Effector memory CD8-positive, alpha-beta T cell (primary cell): ENCODE results near the gene CAMSAP2.
"Not testable (repeated sequence)": the region's sequence is repeated elsewhere in the genome, so short reads cannot be mapped to it uniquely, and the experiment has no call there.

Source experiments
- ATAC-seq: fragments of 150-1000 bp; cut with Tn5 transposase; replicated peaks from 2 replicates; pipeline ENCODE4 v1.10.0; 2021; ENCODE audit warnings: mild to moderate bottlenecking, moderate library complexity
- DNase-seq, 3 experiments: peaks; one replicate each; pipeline ENCODE4 v3.0.0; 2021
- H3K27ac Mint-ChIP-seq, 2 donors: one replicate each; pipeline ENCODE4 v1.8.0; 2022; ENCODE audit warnings: mild to moderate bottlenecking in 2 of 2, mixed read lengths in 2 of 2, moderate library complexity in 2 of 2
- H3K27me3 Mint-ChIP-seq, 2 donors: one replicate each; pipeline ENCODE4 v1.8.0; 2022; ENCODE audit warnings: mixed read lengths in 2 of 2
- H3K36me3 Mint-ChIP-seq: one replicate; pipeline ENCODE4 v1.8.0; 2022; ENCODE audit warnings: mild to moderate bottlenecking, moderate library complexity, mixed read lengths; ENCODE audit not compliant: insufficient read depth
- H3K4me1 Mint-ChIP-seq, 2 donors: one replicate each; pipeline ENCODE4 v1.8.0; 2022; ENCODE audit warnings: low read depth in 2 of 2, mixed read lengths in 2 of 2
- H3K4me3 Mint-ChIP-seq, 2 donors: one replicate each; pipeline ENCODE4 v1.8.0; 2022; ENCODE audit warnings: mild to moderate bottlenecking in 2 of 2, mixed read lengths in 2 of 2, moderate library complexity in 2 of 2
- H3K9me3 Mint-ChIP-seq, 2 donors: one replicate each; pipeline ENCODE4 v1.8.0; 2022; ENCODE audit warnings: mixed read lengths in 2 of 2

CAMSAP2 gene

GRCh38 chr1:200811704-200812103 is 73.0 kb downstream of the CAMSAP2 start:
- no peaks in the 10 kb centered on the region for H3K4me1 Mint-ChIP-seq
- no peak for DNase-seq
- H3K36me3 Mint-ChIP-seq, result no peaks in the 10 kb centered on the region
- no peaks in the 10 kb centered on the region for H3K9me3 Mint-ChIP-seq
- peaks cover 0 to 44% of the 10 kb centered on the region in 2 donors for H3K27me3 Mint-ChIP-seq
- H3K27ac Mint-ChIP-seq, result no peak overlapping the region
- H3K4me3 Mint-ChIP-seq, result no peak overlapping the region
- ATAC-seq, result no peak

- DNase-seq, H3K4me3 Mint-ChIP-seq, H3K9me3 Mint-ChIP-seq, ATAC-seq, H3K27ac Mint-ChIP-seq, H3K36me3 Mint-ChIP-seq, H3K4me1 Mint-ChIP-seq: not testable (repeated sequence)
- H3K27me3 Mint-ChIP-seq, result peaks cover 0 to 13% of the 10 kb centered on the region in 2 donors
Measured at GRCh38 chr1:200816624-200817224, 78.0 kb downstream of the CAMSAP2 start.

- Mint-ChIP-seq H3K27me3 (no peaks in the 10 kb centered on the region), H3K9me3 (no peaks in the 10 kb centered on the region), H3K36me3 (no peaks in the 10 kb centered on the region), H3K27ac (no peak overlapping the region), H3K4me1 (no peaks in the 10 kb centered on the region), H3K4me3 (no peak overlapping the region)
- ATAC-seq (no peak), DNase-seq (no peak)
Measured at GRCh38 chr1:200818248-200818647, 79.6 kb downstream of the CAMSAP2 start.

GRCh38 chr1:200819726-200820125 is 81.0 kb downstream of the CAMSAP2 start:
- ATAC-seq (no peak), DNase-seq (no peak)
- Mint-ChIP-seq H3K36me3 (no peaks in the 10 kb centered on the region), H3K27ac (no peak overlapping the region), H3K27me3 (peaks cover 5 to 6% of the 10 kb centered on the region in 2 donors), H3K4me3 (no peak overlapping the region), H3K9me3 (no peaks in the 10 kb centered on the region), H3K4me1 (no peaks in the 10 kb centered on the region)

GRCh38 chr1:200831091-200831490 is 92.4 kb downstream of the CAMSAP2 start:
- H3K36me3 Mint-ChIP-seq, result no peaks in the 10 kb centered on the region
- peaks cover 0 to 6% of the 10 kb centered on the region in 2 donors for H3K27me3 Mint-ChIP-seq
- ATAC-seq (no peak), DNase-seq (no peak)
- H3K4me1 Mint-ChIP-seq, result no peaks in the 10 kb centered on the region
- H3K9me3 Mint-ChIP-seq, result no peaks in the 10 kb centered on the region
- no peak overlapping the region for H3K27ac Mint-ChIP-seq
- no peak overlapping the region for H3K4me3 Mint-ChIP-seq

GRCh38 chr1:200834383-200834782 is 95.7 kb downstream of the CAMSAP2 start:
- Mint-ChIP-seq H3K27me3 (no peaks in the 10 kb centered on the region), H3K36me3 (no peaks in the 10 kb centered on the region)

GRCh38 chr1:200836213-200836612 is 97.5 kb downstream of the CAMSAP2 start:
- DNase-seq, result no peak
- Mint-ChIP-seq H3K36me3 (no peaks in the 10 kb centered on the region), H3K9me3 (no peaks in the 10 kb centered on the region)

More at GRCh38 chr1:200834383-200834782, 95.7 kb downstream of the CAMSAP2 start:
- Mint-ChIP-seq H3K4me3 (no peak overlapping the region), H3K4me1 (no peaks in the 10 kb centered on the region), H3K9me3 (no peaks in the 10 kb centered on the region), H3K27ac (no peak overlapping the region)
- DNase-seq (no peak), ATAC-seq (no peak)

GRCh38 chr1:200837931-200838571 is 99.4 kb downstream of the CAMSAP2 start:
- ATAC-seq (no peak), DNase-seq (no peak)
- Mint-ChIP-seq H3K36me3 (no peaks in the 10 kb centered on the region), H3K9me3 (no peaks in the 10 kb centered on the region), H3K4me3 (no peak overlapping the region), H3K27ac (no peak overlapping the region), H3K4me1 (no peaks in the 10 kb centered on the region), H3K27me3 (no peaks in the 10 kb centered on the region)

More at GRCh38 chr1:200836213-200836612, 97.5 kb downstream of the CAMSAP2 start:
- Mint-ChIP-seq H3K4me1 (no peaks in the 10 kb centered on the region), H3K27ac (no peak overlapping the region), H3K4me3 (no peak overlapping the region), H3K27me3 (no peaks in the 10 kb centered on the region)
- ATAC-seq, result no peak

- H3K27ac Mint-ChIP-seq, result no peak overlapping the region
- no peak for ATAC-seq
- no peak for DNase-seq
- H3K4me3 Mint-ChIP-seq, result no peak overlapping the region
- H3K27me3 Mint-ChIP-seq, result no peaks in the 10 kb centered on the region
- H3K36me3 Mint-ChIP-seq, result no peaks in the 10 kb centered on the region
- H3K4me1 Mint-ChIP-seq, result no peaks in the 10 kb centered on the region
- no peaks in the 10 kb centered on the region for H3K9me3 Mint-ChIP-seq
Measured at GRCh38 chr1:200838676-200839445, 100.2 kb downstream of the CAMSAP2 start.

GRCh38 chr1:200845360-200845759 is 106.7 kb downstream of the CAMSAP2 start:
- ATAC-seq (no peak), DNase-seq (no peak)
- Mint-ChIP-seq H3K4me3 (no peak overlapping the region), H3K27me3 (no peaks in the 10 kb centered on the region), H3K27ac (no peak overlapping the region), H3K4me1 (peaks cover 3 to 4% of the 10 kb centered on the region in 2 donors), H3K36me3 (no peaks in the 10 kb centered on the region), H3K9me3 (no peaks in the 10 kb centered on the region)

- Mint-ChIP-seq H3K27ac (no peak overlapping the region), H3K4me1 (peaks cover 3 to 4% of the 10 kb centered on the region in 2 donors), H3K9me3 (no peaks in the 10 kb centered on the region), H3K27me3 (no peaks in the 10 kb centered on the region), H3K4me3 (no peak overlapping the region), H3K36me3 (no peaks in the 10 kb centered on the region)
- DNase-seq (no peak), ATAC-seq (no peak)
Measured at GRCh38 chr1:200846398-200846797, 107.7 kb downstream of the CAMSAP2 start.

- H3K36me3 Mint-ChIP-seq, result no peaks in the 10 kb centered on the region
- ATAC-seq (no peak), DNase-seq (no peak)
- no peak overlapping the region for H3K4me3 Mint-ChIP-seq
- H3K27ac Mint-ChIP-seq, result no peak overlapping the region
- H3K27me3 Mint-ChIP-seq, result peaks cover 0 to 5% of the 10 kb centered on the region in 2 donors
- peaks cover 3 to 4% of the 10 kb centered on the region in 2 donors for H3K4me1 Mint-ChIP-seq
- H3K9me3 Mint-ChIP-seq, result no peaks in the 10 kb centered on the region
Measured at GRCh38 chr1:200849430-200849829, 110.7 kb downstream of the CAMSAP2 start.

- DNase-seq, result no peak
- H3K27me3 Mint-ChIP-seq, result peaks cover 0 to 5% of the 10 kb centered on the region in 2 donors
- no peaks in the 10 kb centered on the region for H3K9me3 Mint-ChIP-seq
- no peak overlapping the region for H3K4me3 Mint-ChIP-seq
- ATAC-seq, result no peak
- H3K27ac Mint-ChIP-seq, result no peak overlapping the region
- H3K36me3 Mint-ChIP-seq, result no peaks in the 10 kb centered on the region
- peaks cover 3 to 4% of the 10 kb centered on the region in 2 donors for H3K4me1 Mint-ChIP-seq
Measured at GRCh38 chr1:200850554-200850953, 111.9 kb downstream of the CAMSAP2 start.
